H1 (cell line): ENCODE data around the gene GRM5. TPM values are rescaled to one million over a fixed set of nuclear protein-coding genes. Genes with fewer than 3 reads are reported as not detected.
"Not testable (repeated sequence)": the region's sequence is repeated elsewhere in the genome, so short reads cannot be mapped to it uniquely, and the experiment has no call there.

Source experiments
- CTCF ChIA-PET: fragments of 300-600 bp; sonication (Branson Sonifier 250); formaldehyde crosslinking; loops from one replicate; lab custom pipeline; 2021; ENCODE audit not compliant: partially characterized antibody; lab: Charles Lee
- POLR2A ChIA-PET: fragments of 300-600 bp; sonication (Branson Sonifier 250); formaldehyde crosslinking; loops from one replicate; lab custom pipeline; 2021; ENCODE audit warnings: inconsistent platforms; ENCODE audit not compliant: partially characterized antibody; lab: Charles Lee
- DNase-seq, 2 experiments: peaks; one replicate each; pipeline versions ENCODE4 v3.0.0 to v3.0.0-alpha.2; 2010 to 2022; ENCODE audit warnings: low spot score in 2 of 2, low read depth in 1 of 2, mixed read lengths in 1 of 2
- FAIRE-seq: peaks from 2 replicates; lab custom pipeline; 2011; peaks lifted over from hg19 to GRCh38; lab: Jason Lieb, UNC
- H2AFZ ChIP-seq: 2 replicates; pipeline ENCODE4 v1.8.1; 2012; ENCODE audit warnings: low read length, inconsistent platforms
- H2AK5ac ChIP-seq: 2 replicates; pipeline ENCODE4 v1.6.1; 2013; ENCODE audit warnings: low read depth, low read length
- H2BK120ac ChIP-seq: replicated peaks from 2 replicates; pipeline ENCODE3; 2013; ENCODE audit warnings: low read depth, low read length, inconsistent platforms
- H2BK12ac ChIP-seq: 2 replicates; pipeline ENCODE4 v1.6.1; 2013; ENCODE audit warnings: low read depth, low read length
- H2BK15ac ChIP-seq: 2 replicates; pipeline ENCODE4 v1.6.1; 2013; ENCODE audit warnings: low read length
- H2BK20ac ChIP-seq: 2 replicates; pipeline ENCODE4 v1.6.1; 2013; ENCODE audit warnings: low read length
- H2BK5ac ChIP-seq: 2 replicates; pipeline ENCODE4 v1.6.1; 2013; ENCODE audit warnings: low read depth, low read length
- H3K14ac ChIP-seq: 2 replicates; pipeline ENCODE4 v1.6.1; 2013; ENCODE audit warnings: inconsistent platforms; ENCODE audit not compliant: insufficient read length
- H3K18ac ChIP-seq: 2 replicates; pipeline ENCODE4 v1.6.1; 2013; ENCODE audit warnings: low read length; ENCODE audit errors: extremely low read depth
- H3K23ac ChIP-seq: 2 replicates; pipeline ENCODE4 v1.6.1; 2013; ENCODE audit warnings: inconsistent platforms; ENCODE audit not compliant: insufficient read length
- H3K23me2 ChIP-seq: 2 replicates; pipeline ENCODE4 v1.6.1; 2013; ENCODE audit warnings: low read depth, low read length
- H3K27ac ChIP-seq: 2 replicates; pipeline ENCODE4 v1.6.1; 2011; ENCODE audit warnings: low read depth, low read length, inconsistent platforms
- H3K27me3 ChIP-seq, 4 experiments: replicated peaks in 1 of 4; 1 replicate in 1 of 4; 2 replicates in 3 of 4; pipeline versions ENCODE4 v1.6.1 to v1.8.1; 2011 to 2013; ENCODE audit warnings: low read length in 3 of 4, mild to moderate bottlenecking in 3 of 4, inconsistent platforms in 2 of 4, mixed read lengths in 2 of 4, moderate library complexity in 1 of 4; ENCODE audit not compliant: control insufficient read depth in 3 of 4, insufficient read depth in 3 of 4; ENCODE audit errors: extremely low read depth in 1 of 4
- H3K36me3 ChIP-seq, 4 experiments: 2 replicates each; pipeline versions ENCODE4 v1.6.1 to v1.8.1; 2011 to 2013; ENCODE audit warnings: mild to moderate bottlenecking in 4 of 4, low read length in 3 of 4, moderate library complexity in 2 of 4, control low read depth in 1 of 4, inconsistent platforms in 1 of 4; ENCODE audit not compliant: insufficient read depth in 4 of 4, control insufficient read depth in 2 of 4
- H3K4ac ChIP-seq: replicated peaks from 2 replicates; pipeline ENCODE3; 2013; ENCODE audit warnings: low read length, low read depth, mixed read lengths, inconsistent platforms; ENCODE audit not compliant: insufficient read length
- H3K4me1 ChIP-seq, 4 experiments: replicated peaks in 1 of 4; 1 replicate in 1 of 4; 2 replicates in 3 of 4; pipeline versions ENCODE4 v1.6.1 to v1.8.1; 2011 to 2013; ENCODE audit warnings: low read length in 3 of 4, inconsistent platforms in 2 of 4, mixed read lengths in 1 of 4; ENCODE audit not compliant: insufficient read depth in 4 of 4, control insufficient read depth in 3 of 4
- H3K4me2 ChIP-seq, 2 experiments: 2 replicates each; pipeline versions ENCODE4 v1.6.1 to v1.8.1; 2011 to 2013; ENCODE audit warnings: low read depth in 2 of 2, low read length in 2 of 2, control low read depth in 1 of 2, inconsistent platforms in 1 of 2, mild to moderate bottlenecking in 1 of 2; ENCODE audit not compliant: insufficient read depth in 1 of 2
- H3K4me3 ChIP-seq, 4 experiments: fragments of 200-600, 300-600 bp in 1 of 4; sonication (generic), shearing (Covaris generic), sonication (Bioruptor Twin) in 1 of 4; 2 replicates each; pipeline versions ENCODE4 v1.5.1 to v1.8.1; 2011 to 2016; ENCODE audit warnings: low read length in 4 of 4, low read depth in 3 of 4, control low read depth in 2 of 4, inconsistent platforms in 2 of 4, mild to moderate bottlenecking in 2 of 4, mixed read lengths in 1 of 4, moderate library complexity in 1 of 4; ENCODE audit not compliant: insufficient read depth in 2 of 4; ENCODE audit errors: extremely low read depth in 1 of 4
- H3K56ac ChIP-seq: replicated peaks from 2 replicates; pipeline ENCODE3; 2013; ENCODE audit warnings: low read depth, mild to moderate bottlenecking, mixed read lengths, low read length, inconsistent platforms; ENCODE audit not compliant: insufficient read length
- H3K79me1 ChIP-seq: 2 replicates; pipeline ENCODE4 v1.6.1; 2013; ENCODE audit warnings: low read depth, low read length, control low read depth
- H3K79me2 ChIP-seq, 2 experiments: 2 replicates each; pipeline versions ENCODE4 v1.6.1 to v1.8.1; 2012 to 2013; ENCODE audit warnings: low read length in 2 of 2, mild to moderate bottlenecking in 2 of 2, inconsistent platforms in 1 of 2; ENCODE audit not compliant: insufficient read depth in 2 of 2, control insufficient read depth in 1 of 2
- H3K9ac ChIP-seq, 4 experiments: replicated peaks in 1 of 4; 1 replicate in 1 of 4; 2 replicates in 3 of 4; pipeline versions ENCODE4 v1.6.1 to v1.8.1; 2011 to 2013; ENCODE audit warnings: low read depth in 3 of 4, low read length in 3 of 4, control low read depth in 2 of 4, mild to moderate bottlenecking in 2 of 4, moderate library complexity in 2 of 4, inconsistent platforms in 1 of 4; ENCODE audit errors: extremely low read depth in 1 of 4
- H3K9me3 ChIP-seq, 2 experiments: 2 replicates each; pipeline versions ENCODE4 v1.6.1 to v1.8.1; 2012 to 2013; ENCODE audit warnings: mild to moderate bottlenecking in 2 of 2, moderate library complexity in 2 of 2, control low read depth in 1 of 2, inconsistent platforms in 1 of 2, low read depth in 1 of 2, low read length in 1 of 2, mixed read lengths in 1 of 2; ENCODE audit not compliant: insufficient read depth in 2 of 2
- H4K20me1 ChIP-seq, 2 experiments: replicated peaks in 1 of 2; 2 replicates each; pipeline versions ENCODE3 to v1.8.1; 2011 to 2013; ENCODE audit warnings: inconsistent platforms in 2 of 2, low read length in 2 of 2, mild to moderate bottlenecking in 1 of 2; ENCODE audit not compliant: insufficient read depth in 2 of 2, control insufficient read depth in 1 of 2
- H4K5ac ChIP-seq: 2 replicates; pipeline ENCODE4 v1.6.1; 2013; ENCODE audit warnings: low read length, low read depth, mixed read lengths, inconsistent platforms; ENCODE audit not compliant: insufficient read length
- H4K8ac ChIP-seq: 2 replicates; pipeline ENCODE4 v1.8.0; 2013; ENCODE audit warnings: mild to moderate bottlenecking, moderate library complexity, low read length, inconsistent platforms; ENCODE audit not compliant: insufficient read depth; ENCODE audit errors: extremely low read depth
- H4K91ac ChIP-seq: replicated peaks from 2 replicates; pipeline ENCODE3; 2013; ENCODE audit warnings: low read length, mixed read lengths, inconsistent platforms; ENCODE audit not compliant: insufficient read length
- WGBS, 2 experiments: shearing (Covaris generic) in 1 of 2; methylation state at CpG; one replicate each; pipeline versions ENCODE4 v1.1.6 to v1.1.7; 2013 to 2015; ENCODE audit warnings: low lambda C conversion rate in 2 of 2, mixed read lengths in 2 of 2, inconsistent platforms in 1 of 2, low coverage in 1 of 2, missing lambda C conversion rate in 1 of 2; ENCODE audit not compliant: insufficient replicate concordance in 2 of 2, insufficient coverage in 1 of 2, insufficient read length in 1 of 2; ENCODE audit errors: extremely low coverage in 1 of 2, missing lambda C conversion rate in 1 of 2; 5-methylcytosine and 5-hydroxymethylcytosine counted together
- polyA plus RNA-seq, 7 experiments: library from polyadenylated mRNA; depleted of rRNA in 3 of 7; stranded (reverse) in 5 of 7; unstranded in 2 of 7; fragments of >200 nt in 5 of 7; fragments of 200-250 nt in 2 of 7; gene quantifications; 1 replicate in 5 of 7; 2 replicates in 1 of 7; 4 replicates in 1 of 7; pipeline versions ENCODE4 v1.2.1 to v1.2.3, GENCODE V29; 2011 to 2013; ENCODE audit warnings: missing spikeins in 2 of 7, mixed read lengths in 2 of 7
- total RNA-seq: library from RNA; stranded (reverse); fragmentation: NEBNext Ultra II Directional; extraction: Animal tissue kit (Norgen Biotek cat#: 25700); gene quantifications from 2 replicates; pipeline ENCODE4 v1.2.1, GENCODE V29; 2021

Gene GRM5
- total and polyA plus RNA-seq, 2 of the 8 experiments (the other 6 are each of a cell fraction or from before 2014, with no cell fraction given), result 0.15 to 0.43 TPM

GRCh38 chr11:88534706-88535105, 531.1 kb downstream of the GRM5 start:
- not testable (repeated sequence) for DNase-seq, FAIRE-seq

More at GRCh38 chr11:88534706-88535105, 531.1 kb downstream of the GRM5 start:
- H3K27me3 ChIP-seq, H3K56ac ChIP-seq, H3K9me3 ChIP-seq, H3K4me1 ChIP-seq, H2BK120ac ChIP-seq, H2BK12ac ChIP-seq, H3K27ac ChIP-seq, H2BK15ac ChIP-seq, H3K4me2 ChIP-seq, H3K79me2 ChIP-seq, H4K8ac ChIP-seq, H2AFZ ChIP-seq, POLR2A ChIA-PET, H4K20me1 ChIP-seq, H3K36me3 ChIP-seq, H2BK20ac ChIP-seq, H3K14ac ChIP-seq, H2AK5ac ChIP-seq, H3K4ac ChIP-seq, H4K5ac ChIP-seq, H4K91ac ChIP-seq, H3K18ac ChIP-seq, H2BK5ac ChIP-seq, H3K23ac ChIP-seq, H3K9ac ChIP-seq, H3K4me3 ChIP-seq, H3K79me1 ChIP-seq, H3K23me2 ChIP-seq: not testable (repeated sequence)
- WGBS, 2 experiments, result 76% methylated on average over 1 of the region's 1 CpG; no CpG with 5 or more reads in 1 of the 2 experiments
- CTCF ChIA-PET, result interaction anchor here (1.2 kb wide), 1 partner anchor 50 kb away, joined by 3 read pairs; no protein-coding TSS in a partner anchor
